Measurements from ENCODE around the gene PALD1. TPM values are rescaled to one million over a fixed set of nuclear protein-coding genes. Genes with fewer than 3 reads are reported as not detected.

Gene PALD1
- total and polyA plus RNA-seq, 2 of the 13 experiments (the other 11 are each of a cell fraction or from before 2014, with no cell fraction given) = 0.07 to 0.09 TPM

GRCh38 chr10:70549962-70550458, 71.4 kb downstream of the PALD1 start:
- H4K20me1 ChIP-seq (ENCODE audit: insufficient read depth, low read length) = no peaks in the 10 kb centered on the region
- intact Hi-C loops (cut with micrococcal nuclease; ENCODE audit: unreplicated experiment) (loop anchor here (1.0 to 10.0 kb wide), 3 partner anchors 125 to 331 kb away; partner anchors contain the start of gene ADAMTS14), in situ Hi-C loops (cut with HindIII; ENCODE audit: extremely low pct_ligation_motif_present, low pct_unique_long_range_greater_than_20kb) (loop anchor here (5.0 to 10.0 kb wide), 2 partner anchors 212 to 335 kb away; partner anchors contain the start of gene PCBD1)
- peak; percentile 82 for ATAC-seq
- H3K79me2 ChIP-seq (ENCODE audit: insufficient read depth, low read length) = no peaks in the 10 kb centered on the region
- no peak overlapping the region for H2AFZ ChIP-seq (ENCODE audit: low read length)
- no peak overlapping the region for H3K4me3 ChIP-seq (replicated peaks in 1 of 3; ENCODE audit: insufficient read depth in 1 of 3, low read depth in 2 of 3, low read length in 3 of 3)
- H3K36me3 ChIP-seq (replicated peaks in 1 of 2; ENCODE audit: control insufficient read depth in 1 of 2, insufficient read depth in 2 of 2, low read length in 2 of 2) = no peaks in the 10 kb centered on the region
- ChIA-PET CTCF (ENCODE audit: low intra/inter-chr PET ratio, low total read pairs) (interaction anchor here (2.4 to 2.6 kb wide), 2 partner anchors 209 to 331 kb away, joined by 15 to 27 read pairs; no protein-coding TSS in a partner anchor), POLR2A (no interaction called here)
- no TSS peak for BruUV-seq (replicated peaks)
- H3K4me2 ChIP-seq (ENCODE audit: low read depth, low read length) = no peak overlapping the region
- TF ChIP-seq RAD21 (CRISPR knock-in tag; IDR thresholded peaks at IDR 0.05) (peak; percentile 84), SMC3 (IDR thresholded peaks at IDR 0.05; ENCODE audit: low read length) (peak; percentile 89), KDM2A (CRISPR knock-in tag; IDR thresholded peaks at IDR 0.05; ENCODE audit: borderline replicate concordance, low read depth) (peak; percentile 20; the same call in 1 of the 2 replicates), ZNF574 (CRISPR knock-in tag; IDR thresholded peaks at IDR 0.05) (0 out of 2 replicates have a peak, but pooled peaks have one; percentile 16), STAG1 (CRISPR knock-in tag; IDR thresholded peaks at IDR 0.05) (peak; percentile 95), THAP11 (CRISPR knock-in tag; IDR thresholded peaks at IDR 0.05) (no peak), EEA1 (CRISPR knock-in tag; IDR thresholded peaks at IDR 0.05; ENCODE audit: borderline replicate concordance) (no peak), FOSL2 (CRISPR knock-in tag; IDR thresholded peaks at IDR 0.05) (peak; percentile 22; the same call in 1 of the 2 replicates), CTCF (CRISPR knock-in tag; IDR thresholded peaks at IDR 0.05) (peak; percentile 93)
- no peak overlapping the region for H3K27ac ChIP-seq (ENCODE audit: extremely low read length, insufficient read depth, low read length)
- H3K27me3 ChIP-seq (ENCODE audit: control insufficient read depth in 1 of 2, insufficient read depth in 2 of 2, low read length in 2 of 2) = peaks cover 1 to 4% of the 10 kb centered on the region in 2 experiments; a peak in 2 of 5 replicates
- peaks cover 21% of the 10 kb centered on the region for H3K4me1 ChIP-seq (ENCODE audit: insufficient read depth, low read length)
- no peaks in the 10 kb centered on the region for H3K9me3 ChIP-seq (ENCODE audit: low read length)
- FAIRE-seq = peak; percentile 73
- 45% methylated on average over 2 of the region's 3 CpGs for WGBS (ENCODE audit: low lambda C conversion rate)
- no peak overlapping the region for H3K9ac ChIP-seq (ENCODE audit: insufficient read depth, low read depth, low read length)
- DNase-seq (ENCODE audit: low spot score) = peak; percentile 44

All from HepG2 (cell line).